Mucosa of descending colon (tissue), 3 donors: ENCODE results near the gene SHKBP1. TPM values are rescaled to one million over a fixed set of nuclear protein-coding genes. Genes with fewer than 3 reads are reported as not detected.

ENCODE experiments used
- ATAC-seq: fragments of 200-7000 bp; cut with Tn5 transposase; one replicate; pipeline ENCODE4 v1.9.1; 2020; ENCODE audit warnings: mild to moderate bottlenecking, moderate library complexity
- DNase-seq, 3 donors: peaks; one replicate each; pipeline ENCODE4 v3.0.0-alpha.2; 2020
- H3K36me3 ChIP-seq: fragments of 200-600 bp; one replicate; pipeline ENCODE4 v1.8.0; 2021; ENCODE audit warnings: low read depth, mild to moderate bottlenecking
- H3K4me1 ChIP-seq: fragments of 200-600 bp; one replicate; pipeline ENCODE4 v1.8.0; 2021; ENCODE audit warnings: low read depth, mild to moderate bottlenecking
- H3K4me3 ChIP-seq: fragments of 200-600 bp; one replicate; pipeline ENCODE4 v1.8.0; 2021; ENCODE audit warnings: mild to moderate bottlenecking
- H3K9me3 ChIP-seq: fragments of 200-600 bp; one replicate; pipeline ENCODE4 v1.8.0; 2021; ENCODE audit warnings: mild to moderate bottlenecking
- CTCF ChIP-seq: fragments of 200-600 bp; IDR thresholded peaks from one replicate; pipeline ENCODE4 v1.8.0; 2022; ENCODE audit warnings: antibody characterized with exemption, mild to moderate bottlenecking
- intact Hi-C, 2 donors: fragments of 100-400 bp; cut with DNase I in 1 of 2; cut with micrococcal nuclease in 1 of 2; formaldehyde crosslinking; loops; one replicate each; pipeline versions ENCODE4 v1.11.0 to v1.11.1; 2022; cut with DNase I, micrococcal nuclease
- total RNA-seq, 3 donors: library from RNA; stranded (reverse); fragmentation: NEBNext Ultra II Directional in 2 of 3; extraction: Animal tissue kit (Norgen Biotek cat#: 25700) in 2 of 3; gene quantifications; one replicate each; pipeline versions ENCODE4 v1.2.1 to v1.2.4, GENCODE V29; 2021 to 2023
- donor health status: DM: no; HTN: no; CAD: no; lungs with moderate emphysema.
- donor health status: DM: no; HTN: no; CAD: no.
- donor health status: DM: no; HTN: yes; CAD: no.

The SHKBP1 gene
- total RNA-seq, 3 donors from 2014 or later = 58.1 to 70.6 (median 62.2) TPM

DNA sequence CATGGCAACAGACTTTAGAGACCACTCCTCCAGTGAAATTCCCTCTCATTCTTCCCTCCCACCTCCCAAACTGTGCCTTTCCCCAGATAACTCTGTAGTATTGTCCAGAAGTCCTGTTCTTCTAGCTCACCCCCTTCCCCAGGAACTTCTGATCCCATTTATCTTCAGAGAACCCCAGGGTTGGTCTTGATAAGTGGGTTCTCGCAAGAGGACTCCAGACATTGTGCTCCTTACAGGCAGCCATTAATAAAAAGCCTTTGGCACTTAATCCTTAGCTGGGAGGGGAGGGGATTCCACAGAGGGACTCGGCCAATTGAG, 26.4 kb downstream of the SHKBP1 start:
- TF ChIP-seq CTCF = no peak
- no peak for DNase-seq
- peaks cover 76% of the 10 kb centered on the region for H3K4me1 ChIP-seq
- intact Hi-C loops = no loop called here
- no peaks in the 10 kb centered on the region for H3K36me3 ChIP-seq
- ATAC-seq = no peak
- no peak overlapping the region for H3K4me3 ChIP-seq
- no peaks in the 10 kb centered on the region for H3K9me3 ChIP-seq

DNA sequence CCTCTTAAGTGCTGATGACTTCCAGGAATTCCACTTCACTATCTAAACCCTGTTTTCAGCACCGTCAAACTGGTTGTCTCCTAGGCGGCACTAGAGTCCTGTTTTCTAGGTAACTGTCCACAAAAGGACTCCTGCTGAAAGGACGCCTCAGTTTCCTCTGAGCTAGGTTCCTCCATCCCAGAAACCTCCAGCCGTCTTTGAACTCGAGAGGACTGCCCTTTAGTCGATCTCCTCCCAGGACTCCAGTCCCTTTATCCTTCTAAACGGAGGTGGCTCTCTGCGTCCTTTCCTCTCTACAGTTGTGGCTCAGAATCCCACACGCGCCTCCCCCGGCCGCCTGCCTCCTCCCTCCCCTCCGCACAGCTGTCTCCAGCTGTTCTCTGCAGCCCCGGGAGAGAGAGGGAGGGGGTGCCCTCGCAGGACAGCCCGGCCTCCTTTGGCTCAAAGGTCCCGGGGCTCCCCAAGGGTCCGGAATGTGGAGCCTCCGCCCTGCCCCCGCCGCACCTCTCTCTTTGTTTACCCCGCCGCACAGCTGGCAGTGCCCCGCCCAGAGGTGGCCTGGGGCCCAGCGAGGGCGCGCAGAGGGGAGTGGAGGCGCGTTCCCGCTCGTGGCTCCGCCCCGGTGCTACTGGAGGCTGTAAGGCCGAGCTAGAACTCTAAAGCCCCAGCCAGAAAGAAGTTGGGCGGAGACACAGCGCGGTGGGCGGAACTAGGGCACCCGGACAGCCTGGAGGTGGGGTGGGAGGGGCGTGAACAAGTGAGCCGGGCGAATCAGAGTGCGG, 26.9 kb downstream of the SHKBP1 start:
- H3K9me3 ChIP-seq = no peaks in the 10 kb centered on the region
- ATAC-seq (peak; percentile 68), DNase-seq (peak; percentile 99 to 100 (median 100))
- intact Hi-C loops = no loop called here
- H3K4me1 ChIP-seq = peaks cover 77% of the 10 kb centered on the region
- no peak for TF ChIP-seq CTCF
- H3K4me3 ChIP-seq = peak overlapping the region; percentile 7
- H3K36me3 ChIP-seq = no peaks in the 10 kb centered on the region

GRCh38 chr19:40604171-40604646, 27.5 kb downstream of the SHKBP1 start:
- no peak for ATAC-seq
- no peaks in the 10 kb centered on the region for H3K9me3 ChIP-seq
- intact Hi-C loops = no loop called here

GRCh38 chr19:40604647-40605215, 28.1 kb downstream of the SHKBP1 start:
- no peak for TF ChIP-seq CTCF
- H3K4me1 ChIP-seq = peaks cover 81% of the 10 kb centered on the region
- no peaks in the 10 kb centered on the region for H3K36me3 ChIP-seq
- no peaks in the 10 kb centered on the region for H3K9me3 ChIP-seq
- no peak for ATAC-seq
- peak; percentile 76 to 80 (median 80) for DNase-seq
- H3K4me3 ChIP-seq = no peak overlapping the region
- intact Hi-C loops = no loop called here

More at GRCh38 chr19:40604171-40604646, 27.5 kb downstream of the SHKBP1 start:
- no peak for DNase-seq
- Histone ChIP-seq H3K4me1 (peaks cover 78% of the 10 kb centered on the region), H3K4me3 (no peak overlapping the region), H3K36me3 (no peaks in the 10 kb centered on the region)
- TF ChIP-seq CTCF = no peak

DNA sequence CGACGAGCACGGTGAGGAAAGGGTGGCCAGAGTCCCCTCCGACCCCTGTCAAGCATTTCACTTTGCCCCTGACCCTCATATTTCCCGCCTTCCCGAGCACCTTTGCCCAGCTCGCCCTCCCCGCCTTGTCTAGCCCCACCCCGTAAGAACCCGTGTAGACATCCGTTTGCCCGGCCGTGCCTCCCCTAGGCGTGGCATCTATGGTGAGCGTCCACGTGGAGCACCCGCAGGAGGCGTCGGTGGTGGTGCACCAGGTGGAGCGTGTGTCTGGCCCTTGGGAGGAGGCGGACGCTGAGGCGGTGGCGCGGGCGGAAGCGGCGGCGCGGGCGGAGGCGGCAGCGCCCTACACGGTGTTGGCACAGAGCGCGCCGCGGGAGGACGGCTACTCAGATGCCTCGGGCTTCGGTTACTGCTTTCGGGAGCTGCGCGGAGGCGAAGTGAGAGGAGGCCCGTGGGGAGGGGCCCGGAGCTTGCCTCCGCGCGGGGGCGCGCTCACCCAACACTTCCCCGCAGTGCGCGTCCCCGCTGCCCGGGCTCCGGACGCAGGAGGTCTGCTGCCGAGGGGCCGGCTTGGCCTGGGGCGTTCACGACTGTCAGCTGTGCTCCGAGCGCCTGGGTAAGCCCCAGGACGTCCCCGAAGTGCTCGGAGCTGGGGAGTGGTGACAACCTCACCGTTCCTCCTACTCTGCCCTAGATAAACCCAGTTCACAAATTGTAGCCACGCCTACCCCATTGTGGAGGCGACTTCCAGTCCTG, 28.7 kb downstream of the SHKBP1 start:
- intact Hi-C loops = no loop called here
- DNase-seq (peak; percentile 93 to 97 (median 94)), ATAC-seq (peak; percentile 64)
- TF ChIP-seq CTCF = no peak
- Histone ChIP-seq H3K9me3 (no peaks in the 10 kb centered on the region), H3K36me3 (no peaks in the 10 kb centered on the region), H3K4me3 (peak overlapping the region; percentile 24), H3K4me1 (peaks cover 78% of the 10 kb centered on the region)
